ENCODE data around the gene VPS37D.
"Not testable (repeated sequence)": the region's sequence is repeated elsewhere in the genome, so short reads cannot be mapped to it uniquely, and the experiment has no call there.

VPS37D gene

DNA sequence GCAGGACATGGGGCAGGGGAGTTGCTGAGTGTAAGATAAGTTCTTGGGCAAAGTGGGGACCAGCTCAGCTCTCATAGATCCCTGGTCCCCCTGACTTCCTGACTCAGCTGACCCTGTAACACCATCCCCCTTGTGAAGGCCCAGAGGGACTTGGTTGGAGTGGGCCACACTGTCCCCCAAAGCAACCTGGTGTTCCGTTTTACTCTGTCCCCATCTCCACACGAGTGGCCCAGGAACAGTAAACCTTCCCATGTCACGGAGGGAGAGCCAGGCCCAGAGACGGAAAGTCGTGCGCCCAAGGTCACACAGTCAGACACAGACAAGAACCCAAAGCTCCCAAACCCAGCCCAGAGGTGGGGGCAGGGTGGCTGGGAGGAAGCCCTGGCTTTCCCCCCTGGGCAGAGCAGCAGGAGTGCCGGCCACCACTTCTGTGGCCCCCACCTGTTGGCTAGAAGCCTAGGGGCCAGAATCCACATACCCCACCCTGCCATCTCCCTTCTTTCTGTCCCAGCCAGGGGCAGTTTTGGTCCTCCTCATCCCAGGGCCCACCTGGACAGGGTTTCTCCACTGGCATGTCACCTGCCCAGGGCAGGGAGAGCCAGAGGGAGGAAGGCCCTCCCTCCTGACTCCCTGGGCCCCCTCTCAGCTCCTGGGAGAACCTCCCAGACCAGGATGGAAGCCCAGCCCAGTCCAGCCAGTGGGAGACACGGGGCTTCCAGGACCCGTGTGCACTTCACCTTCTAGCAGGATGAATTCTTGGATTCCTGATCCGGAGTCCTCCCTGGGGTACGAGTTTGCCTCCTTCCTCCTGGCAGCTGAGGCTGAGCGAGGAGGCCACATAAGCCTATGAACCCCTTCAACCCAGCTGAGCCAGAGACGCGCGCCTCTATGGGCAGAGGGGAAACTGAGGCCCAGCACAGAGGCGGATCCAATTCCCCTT lies 20.6 kb upstream of the VPS37D start:
- TF ChIP-seq CTCF (IDR thresholded peaks at IDR 0.05; ENCODE audit: low read depth, low read length): no peak
- H3K4me3 ChIP-seq (ENCODE audit: low read depth, low read length): no peak overlapping the region

- TF ChIP-seq CTCF (IDR thresholded peaks at IDR 0.05; ENCODE audit: low read depth, low read length): no peak
- H3K4me3 ChIP-seq (ENCODE audit: low read depth, low read length): no peak overlapping the region
Measured at GRCh38 chr7:73647725-73648592, 19.7 kb upstream of the VPS37D start.

GRCh38 chr7:73648593-73649332 lies 18.9 kb upstream of the VPS37D start:
- TF ChIP-seq CTCF (IDR thresholded peaks at IDR 0.05; ENCODE audit: low read depth, low read length): no peak
- no peak overlapping the region for H3K4me3 ChIP-seq (ENCODE audit: low read depth, low read length)

GRCh38 chr7:73649576-73649975 lies 18.1 kb upstream of the VPS37D start:
- no peak overlapping the region for H3K4me3 ChIP-seq (ENCODE audit: low read depth, low read length)
- no peak for TF ChIP-seq CTCF (IDR thresholded peaks at IDR 0.05; ENCODE audit: low read depth, low read length)

- H3K4me3 ChIP-seq (ENCODE audit: low read depth, low read length): no peak overlapping the region
- no peak for TF ChIP-seq CTCF (IDR thresholded peaks at IDR 0.05; ENCODE audit: low read depth, low read length)
Measured at GRCh38 chr7:73650524-73650923, 17.1 kb upstream of the VPS37D start.

GRCh38 chr7:73652541-73652949 lies 15.1 kb upstream of the VPS37D start:
- no peak for TF ChIP-seq CTCF (IDR thresholded peaks at IDR 0.05; ENCODE audit: low read depth, low read length)
- no peak overlapping the region for H3K4me3 ChIP-seq (ENCODE audit: low read depth, low read length)

GRCh38 chr7:73655309-73655708 lies 12.3 kb upstream of the VPS37D start:
- not testable (repeated sequence) for H3K4me3 ChIP-seq (ENCODE audit: low read depth, low read length)
